Endothelial cell of umbilical vein (primary cell): ENCODE data around the gene ARHGAP30. TPM values are rescaled to one million over a fixed set of nuclear protein-coding genes. Genes with fewer than 3 reads are reported as not detected.

Experiments used
- BruUV-seq: library from RNA; stranded (reverse); fragments of 400-500 nt; replicated peaks from 2 replicates; lab custom pipeline; 2021; lab: Mats Ljungman, UMichigan
- CTCF ChIA-PET: fragments of 300-600, 350-600 bp; sonication (Branson Sonifier 250); formaldehyde crosslinking; loops from one replicate; lab custom pipeline; 2021; ENCODE audit warnings: antibody characterized with exemption, inconsistent platforms; lab: Charles Lee
- POLR2A ChIA-PET: fragments of 300-600, 350-600 bp; sonication (Branson Sonifier 250); formaldehyde crosslinking; loops from one replicate; lab custom pipeline; 2021; ENCODE audit warnings: antibody characterized with exemption, inconsistent platforms; lab: Charles Lee
- DNase-seq: peaks from one replicate; pipeline ENCODE4 v3.0.0-alpha.2; 2011; ENCODE audit warnings: low read depth, low spot score
- FAIRE-seq: peaks from 2 replicates; lab custom pipeline; 2011; peaks lifted over from hg19 to GRCh38; lab: Jason Lieb, UNC
- H2AFZ ChIP-seq: 2 replicates; pipeline ENCODE4 v1.6.0; 2012; ENCODE audit warnings: low read depth, low read length, control low read depth, inconsistent platforms
- H3K27ac ChIP-seq: 2 replicates; pipeline ENCODE4 v1.5.1; 2011; ENCODE audit warnings: low read depth, mild to moderate bottlenecking, control low read depth, low read length, moderate library complexity; ENCODE audit not compliant: insufficient read depth
- H3K27me3 ChIP-seq, 2 experiments: 2 replicates each; pipeline versions ENCODE4 v1.6.0 to v1.6.1; 2011; ENCODE audit warnings: low read length in 2 of 2, mixed read lengths in 1 of 2; ENCODE audit not compliant: control insufficient read depth in 2 of 2, insufficient read depth in 2 of 2
- H3K36me3 ChIP-seq, 2 experiments: 2 replicates in 1 of 2; 3 replicates in 1 of 2; pipeline ENCODE4 v1.5.1; 2011; ENCODE audit warnings: low read length in 2 of 2, mild to moderate bottlenecking in 1 of 2, moderate library complexity in 1 of 2; ENCODE audit not compliant: control insufficient read depth in 2 of 2, insufficient read depth in 2 of 2; ENCODE audit errors: extremely low read depth in 1 of 2
- H3K4me1 ChIP-seq: 3 replicates; pipeline ENCODE4 v1.5.1; 2011; ENCODE audit warnings: mild to moderate bottlenecking, low read length; ENCODE audit not compliant: control insufficient read depth, insufficient read depth; ENCODE audit errors: extremely low read depth
- H3K4me2 ChIP-seq: 2 replicates; pipeline ENCODE4 v1.6.1; 2011; ENCODE audit warnings: low read length, control low read depth, mixed read lengths; ENCODE audit not compliant: insufficient read depth
- H3K4me3 ChIP-seq, 3 experiments: fragments of 200-600 bp in 1 of 3; sonication (generic), shearing (Covaris generic) in 1 of 3; replicated peaks in 1 of 3; 2 replicates each; pipeline ENCODE4 v1.5.1; 2011 to 2016; ENCODE audit warnings: control low read depth in 3 of 3, low read length in 3 of 3, mild to moderate bottlenecking in 2 of 3, inconsistent platforms in 1 of 3, low read depth in 1 of 3, moderate library complexity in 1 of 3; ENCODE audit not compliant: insufficient read depth in 1 of 3
- H3K79me2 ChIP-seq: 2 replicates; pipeline ENCODE4 v1.6.0; 2012; ENCODE audit warnings: low read length, inconsistent platforms; ENCODE audit not compliant: control insufficient read depth, insufficient read depth
- H3K9ac ChIP-seq: replicated peaks from 2 replicates; pipeline ENCODE3; 2011; ENCODE audit warnings: low read length, control low read depth; ENCODE audit not compliant: insufficient read depth; ENCODE audit errors: extremely low read depth
- H3K9me1 ChIP-seq: replicated peaks from 3 replicates; pipeline ENCODE4 v1.6.0; 2011; ENCODE audit warnings: mild to moderate bottlenecking, low read length; ENCODE audit not compliant: control insufficient read depth, insufficient read depth; ENCODE audit errors: extremely low read depth
- H3K9me3 ChIP-seq: replicated peaks from 2 replicates; pipeline ENCODE4 v1.5.1; 2012; ENCODE audit warnings: low read length, inconsistent platforms; ENCODE audit not compliant: control insufficient read depth, insufficient read depth
- H4K20me1 ChIP-seq: replicated peaks from 2 replicates; pipeline ENCODE3; 2011; ENCODE audit warnings: mild to moderate bottlenecking, low read length; ENCODE audit not compliant: control insufficient read depth, insufficient read depth; ENCODE audit errors: extremely low read depth
- FOS ChIP-seq: IDR thresholded peaks from 2 replicates; pipeline ENCODE4 v1.6.1; 2011; ENCODE audit warnings: mild to moderate bottlenecking, low read length, moderate library complexity, borderline replicate concordance; ENCODE audit not compliant: insufficient read depth
- JUN ChIP-seq: IDR thresholded peaks from 2 replicates; pipeline ENCODE4 v1.6.1; 2011; ENCODE audit warnings: borderline replicate concordance, low read depth; ENCODE audit not compliant: insufficient read length, insufficient read depth
- MAX ChIP-seq: IDR thresholded peaks from 2 replicates; pipeline ENCODE4 v1.6.1; 2011; ENCODE audit not compliant: insufficient read depth, insufficient read length
- MYC ChIP-seq: IDR thresholded peaks from one replicate; pipeline ENCODE4 v1.6.1; 2011; ENCODE audit warnings: mild to moderate bottlenecking, low read depth, low read length
- POLR2AphosphoS5 ChIP-seq: IDR thresholded peaks from 2 replicates; pipeline ENCODE4 v1.6.1; 2012; ENCODE audit warnings: low read depth, mild to moderate bottlenecking, control low read depth, low read length, moderate library complexity; ENCODE audit not compliant: insufficient read depth
- dilution Hi-C: fragments of 300-500 bp; cut with MboI; formaldehyde crosslinking; loops from one replicate; pipeline ENCODE4 v1.15.0; 2019; ENCODE audit warnings: low sequenced_read_pairs; ENCODE audit not compliant: extremely low pct_ligation_motif_present
- intact Hi-C: fragments of 100-400 bp; cut with micrococcal nuclease; formaldehyde crosslinking; loops from one replicate; pipeline ENCODE4 v1.10.0; 2022
- polyA plus RNA-seq, 4 experiments: library from polyadenylated mRNA; depleted of rRNA in 3 of 4; stranded (reverse) in 3 of 4; unstranded in 1 of 4; fragments of >200 nt; gene quantifications; 2 replicates each; pipeline versions ENCODE4 v1.2.1 to v1.2.3, GENCODE V29; 2011 to 2012; ENCODE audit warnings: missing spikeins in 1 of 4
- total RNA-seq: library from RNA; stranded (reverse); gene quantifications from 2 replicates; pipeline ENCODE4 v1.2.3, GENCODE V29; 2021

ARHGAP30 gene
- total and polyA plus RNA-seq, 2 donors (not counting 3 experiments of a cell fraction or from before 2014, with no cell fraction given): not detected

- Histone ChIP-seq H3K9me3 (no peaks in the 10 kb centered on the region), H3K4me2 (no peak overlapping the region), H2AFZ (no peak overlapping the region), H3K79me2 (no peaks in the 10 kb centered on the region), H3K9ac (no peak overlapping the region), H3K9me1 (no peaks in the 10 kb centered on the region), H3K36me3 (no peaks in the 10 kb centered on the region), H3K27ac (no peak overlapping the region), H3K27me3 (no peaks in the 10 kb centered on the region), H3K4me3 (no peak overlapping the region), H3K4me1 (no peaks in the 10 kb centered on the region), H4K20me1 (no peaks in the 10 kb centered on the region)
- ChIA-PET CTCF (interaction anchor here (0.7 to 2.3 kb wide), 6 partner anchors 9 to 65 kb away, joined by 3 to 11 read pairs (median 3); no protein-coding TSS in a partner anchor), POLR2A (no interaction called here)
- DNase-seq: no peak
- intact Hi-C loops: loop anchor here (10.0 kb wide), 1 partner anchor 730 kb away; no protein-coding TSS in a partner anchor
- no peak for TF ChIP-seq MYC
- no peak for TF ChIP-seq MAX
- TF ChIP-seq JUN: no peak
- no peak for FAIRE-seq
- BruUV-seq: no TSS peak
- dilution Hi-C loops: no loop called here
Observed at GRCh38 chr1:161054805-161055204, 14.9 kb downstream of the ARHGAP30 start.

GRCh38 chr1:161054232-161054631, 15.5 kb downstream of the ARHGAP30 start:
- ChIA-PET CTCF (interaction anchor here (0.9 to 2.3 kb wide), 4 partner anchors 9 to 64 kb away, joined by 3 to 11 read pairs (median 6); no protein-coding TSS in a partner anchor), POLR2A (no interaction called here)
- intact Hi-C loops (loop anchor here (10.0 kb wide), 1 partner anchor 729 kb away; no protein-coding TSS in a partner anchor), dilution Hi-C loops (no loop called here)
- H3K4me1 ChIP-seq: no peaks in the 10 kb centered on the region
- H3K9me3 ChIP-seq: no peaks in the 10 kb centered on the region
- no peaks in the 10 kb centered on the region for H3K9me1 ChIP-seq
- no peak overlapping the region for H2AFZ ChIP-seq
- H3K27ac ChIP-seq: no peak overlapping the region
- no peak for FAIRE-seq
- no peak overlapping the region for H3K4me2 ChIP-seq
- H3K9ac ChIP-seq: no peak overlapping the region
- no peaks in the 10 kb centered on the region for H3K79me2 ChIP-seq
- no TSS peak for BruUV-seq
- H3K36me3 ChIP-seq: no peaks in the 10 kb centered on the region
- no peak overlapping the region for H3K4me3 ChIP-seq
- DNase-seq: no peak
- no peak for TF ChIP-seq FOS
- TF ChIP-seq POLR2AphosphoS5: no peak
- no peaks in the 10 kb centered on the region for H3K27me3 ChIP-seq
- no peaks in the 10 kb centered on the region for H4K20me1 ChIP-seq
